Spleen (tissue), 11 donors: ENCODE results near the gene USP33. TPM values are rescaled to one million over a fixed set of nuclear protein-coding genes. Genes with fewer than 3 reads are reported as not detected.
A peak's percentile ranks its signal among the peaks of the same experiment; 100 is the strongest.

ENCODE experiments used
- DNase-seq: peaks from one replicate; pipeline ENCODE4 v3.0.0-alpha.2; 2020
- H3K27ac ChIP-seq, 8 donors: fragments of 200-600 bp; sonication (generic) in 7 of 8; 1 replicate in 4 of 8; 2 replicates in 4 of 8; pipeline versions ENCODE4 v1.5.0 to v1.8.0; 2016 to 2021; ENCODE audit warnings: inconsistent platforms in 4 of 8, mild to moderate bottlenecking in 4 of 8, moderate library complexity in 1 of 8
- H3K27me3 ChIP-seq, 7 donors: fragments of 200-600 bp; sonication (generic) in 6 of 7; replicated peaks in 1 of 7; 1 replicate in 4 of 7; 2 replicates in 3 of 7; pipeline versions ENCODE4 v1.5.0 to v1.8.0; 2016 to 2021; ENCODE audit warnings: inconsistent platforms in 3 of 7, mild to moderate bottlenecking in 1 of 7
- H3K36me3 ChIP-seq, 6 donors: fragments of 200-600 bp; sonication (generic) in 5 of 6; 1 replicate in 4 of 6; 2 replicates in 2 of 6; pipeline versions ENCODE4 v1.5.0 to v1.8.0; 2016 to 2021; ENCODE audit warnings: inconsistent platforms in 2 of 6
- H3K4me1 ChIP-seq, 6 donors: fragments of 200-600 bp; sonication (generic) in 5 of 6; 1 replicate in 3 of 6; 2 replicates in 3 of 6; pipeline versions ENCODE4 v1.5.0 to v1.8.0; 2016 to 2021; ENCODE audit warnings: inconsistent platforms in 3 of 6
- H3K4me3 ChIP-seq, 8 donors: fragments of 200-600 bp; sonication (generic) in 7 of 8; 1 replicate in 4 of 8; 2 replicates in 4 of 8; pipeline versions ENCODE4 v1.5.0 to v1.8.0; 2016 to 2021; ENCODE audit warnings: inconsistent platforms in 4 of 8, mild to moderate bottlenecking in 4 of 8, moderate library complexity in 2 of 8
- H3K9me3 ChIP-seq, 8 donors: fragments of 200-600 bp; sonication (generic) in 7 of 8; 1 replicate in 4 of 8; 2 replicates in 4 of 8; pipeline versions ENCODE4 v1.5.0 to v1.8.0; 2016 to 2021; ENCODE audit warnings: inconsistent platforms in 4 of 8
- POLR2A ChIP-seq, 3 donors: fragments of 450-650 bp; IDR thresholded peaks; one replicate each; pipeline ENCODE4 v1.5.1; 2017; ENCODE audit warnings: antibody characterized with exemption in 3 of 3, mild to moderate bottlenecking in 1 of 3
- POLR2AphosphoS5 ChIP-seq, 3 donors: sonication (generic); formaldehyde crosslinking; IDR thresholded peaks; one replicate each; pipeline ENCODE4 v1.5.1; 2017; ENCODE audit warnings: antibody characterized with exemption in 3 of 3
- WGBS, 5 donors: extraction: QIAGEN DNeasy Blood & Tissue Kit in 3 of 5; methylation state at CpG; one replicate each; pipeline versions ENCODE4 v1.1.5 to v1.1.7; 2013 to 2018; 5-methylcytosine and 5-hydroxymethylcytosine counted together
- intact Hi-C: fragments of 100-400 bp; cut with DNase I; formaldehyde crosslinking; loops from one replicate; pipeline ENCODE4 v1.15.0; 2023; ENCODE audit warnings: low total_unique reads
- polyA plus RNA-seq, 3 donors: library from polyadenylated mRNA; stranded (reverse); fragments of 200-250 nt; gene quantifications; one replicate each; pipeline ENCODE4 v1.2.1, GENCODE V29; 2013
- total RNA-seq, 7 donors: library from RNA; depleted of rRNA in 3 of 7; stranded (reverse); fragments of >200 nt in 3 of 7; fragmentation: NEBNext Ultra II Directional in 4 of 7; extraction: Animal tissue kit (Norgen Biotek cat#: 25700) in 4 of 7; gene quantifications; one replicate each; pipeline versions ENCODE4 v1.1.0 to v1.2.1, GENCODE V29; 2016 to 2021
- TF ChIP-seq, protein P1 (sequence below), 11 experiments: fragments of 200-600 bp in 7 of 11; fragments of 450-650 bp in 4 of 11; sonication (generic) in 4 of 11; IDR thresholded peaks in 8 of 11; conservative IDR thresholded peaks in 3 of 11; 1 replicate in 7 of 11; 2 replicates in 4 of 11; pipeline versions ENCODE4 v1.4.0 to v1.8.0; 2016 to 2021; ENCODE audit warnings: antibody characterized with exemption in 11 of 11, inconsistent platforms in 4 of 11, mild to moderate bottlenecking in 1 of 11
- donor health status: healthy with polysubstance abuse.
- donor health status: DM: no; HTN: no; CAD: no; lungs with moderate emphysema.
- donor health status: DM: no; HTN: no; CAD: no.
- donor health status: Bipolar disorder and iron deficiency.
- donor health status: healthy.
- donor health status: DM: no; HTN: no; CAD: no.
- donor health status: DM: yes; HTN: yes; CAD: no.

USP33 gene
- total and polyA plus RNA-seq, 10 donors = 20.3 to 105 (median 73.5) TPM

DNA sequence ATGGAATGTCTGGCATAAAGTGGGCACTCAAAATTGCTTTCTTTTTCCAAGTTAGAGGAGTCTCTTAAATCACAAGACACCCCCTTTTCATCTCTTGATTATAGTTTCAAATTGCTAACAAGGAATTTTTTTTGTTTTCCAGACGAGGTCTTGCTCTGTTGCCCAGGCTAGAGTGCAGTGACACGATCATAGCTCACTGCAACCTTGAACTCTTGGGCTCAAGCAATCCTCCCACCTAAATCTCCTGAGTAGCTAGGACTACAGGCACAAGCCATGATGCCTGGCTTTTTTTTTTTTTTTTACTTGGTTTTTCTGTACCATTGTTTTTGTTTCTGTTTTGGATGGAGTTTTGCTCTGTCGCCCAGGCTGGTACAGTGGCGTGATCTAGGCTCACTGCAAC lies 98.0 kb downstream of the USP33 start:
- intact Hi-C loops = no loop called here
- TF ChIP-seq POLR2A (IDR thresholded peaks at IDR 0.05) (no peak), POLR2AphosphoS5 (IDR thresholded peaks at IDR 0.05) (no peak)
- TF ChIP-seq, protein P1, sequence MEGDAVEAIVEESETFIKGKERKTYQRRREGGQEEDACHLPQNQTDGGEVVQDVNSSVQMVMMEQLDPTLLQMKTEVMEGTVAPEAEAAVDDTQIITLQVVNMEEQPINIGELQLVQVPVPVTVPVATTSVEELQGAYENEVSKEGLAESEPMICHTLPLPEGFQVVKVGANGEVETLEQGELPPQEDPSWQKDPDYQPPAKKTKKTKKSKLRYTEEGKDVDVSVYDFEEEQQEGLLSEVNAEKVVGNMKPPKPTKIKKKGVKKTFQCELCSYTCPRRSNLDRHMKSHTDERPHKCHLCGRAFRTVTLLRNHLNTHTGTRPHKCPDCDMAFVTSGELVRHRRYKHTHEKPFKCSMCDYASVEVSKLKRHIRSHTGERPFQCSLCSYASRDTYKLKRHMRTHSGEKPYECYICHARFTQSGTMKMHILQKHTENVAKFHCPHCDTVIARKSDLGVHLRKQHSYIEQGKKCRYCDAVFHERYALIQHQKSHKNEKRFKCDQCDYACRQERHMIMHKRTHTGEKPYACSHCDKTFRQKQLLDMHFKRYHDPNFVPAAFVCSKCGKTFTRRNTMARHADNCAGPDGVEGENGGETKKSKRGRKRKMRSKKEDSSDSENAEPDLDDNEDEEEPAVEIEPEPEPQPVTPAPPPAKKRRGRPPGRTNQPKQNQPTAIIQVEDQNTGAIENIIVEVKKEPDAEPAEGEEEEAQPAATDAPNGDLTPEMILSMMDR (IDR thresholded peaks at IDR 0.05 in 8 of 11, conservative IDR thresholded peaks at IDR 0.05 in 3 of 11) = no peak
- H3K4me3 ChIP-seq = no peak overlapping the region
- no peak for DNase-seq
- H3K27ac ChIP-seq = no peak overlapping the region
- H3K36me3 ChIP-seq = peaks cover 0 to 4% (median 0%) of the 10 kb centered on the region in 6 donors
- peaks cover 0 to 35% (median 13%) of the 10 kb centered on the region in 6 donors for H3K4me1 ChIP-seq
- H3K27me3 ChIP-seq = no peaks in the 10 kb centered on the region
- WGBS, 5 donors = 74 to 84% (median 82%) methylated on average over 4 of the region's 4 CpGs
- no peaks in the 10 kb centered on the region for H3K9me3 ChIP-seq

DNA sequence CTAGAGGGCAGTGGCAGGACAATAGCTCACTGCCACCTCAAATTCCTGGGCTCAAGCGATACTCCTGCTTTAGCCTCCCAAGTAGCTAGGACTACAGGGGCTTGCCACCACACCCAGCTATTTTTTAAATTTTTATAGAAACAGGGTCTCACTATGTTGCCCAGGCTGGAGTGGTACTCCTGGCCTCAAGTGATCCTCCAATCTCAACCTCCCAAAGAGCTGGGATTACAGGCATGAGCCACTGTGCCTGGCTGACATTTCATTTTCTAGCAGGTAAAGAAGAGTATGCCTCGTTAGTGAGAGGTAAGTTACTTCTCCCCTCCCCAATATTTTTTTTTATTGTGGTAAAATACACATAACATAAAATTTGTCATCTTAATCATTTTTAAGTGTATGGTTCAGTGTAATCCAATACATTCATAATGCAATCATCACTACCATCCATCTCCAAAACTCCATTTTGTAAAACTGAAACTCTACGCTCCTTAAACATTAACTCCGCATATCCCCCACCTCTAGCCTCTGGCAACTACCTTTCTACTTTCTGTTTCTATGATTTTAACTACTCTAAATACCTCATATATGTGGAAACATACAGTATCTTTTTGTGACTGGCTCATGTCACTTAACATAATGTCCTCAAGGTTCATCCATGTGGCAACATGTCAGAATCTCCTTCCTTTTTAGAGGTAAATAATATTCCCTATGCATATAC lies 99.6 kb downstream of the USP33 start:
- H3K27ac ChIP-seq = no peak overlapping the region

DNA sequence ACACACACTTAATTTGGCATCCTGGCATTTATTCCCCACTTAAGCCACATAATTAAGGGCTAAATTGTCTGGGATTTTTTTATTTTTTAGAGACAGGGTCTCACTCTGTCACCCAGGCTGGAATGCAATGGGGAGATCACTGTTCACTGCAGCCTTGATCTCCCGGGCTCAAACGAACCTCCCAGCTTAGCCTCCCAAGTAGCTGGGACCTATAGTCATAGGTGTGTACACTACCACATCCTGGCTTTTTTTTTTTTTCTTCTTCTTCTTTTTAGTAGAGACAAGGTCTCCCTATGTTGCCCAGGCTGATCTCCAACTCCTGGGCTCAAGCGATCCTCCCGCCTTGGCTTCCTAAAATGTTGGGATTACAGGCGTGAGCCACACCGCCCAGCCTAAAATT lies 101.4 kb downstream of the USP33 start:
- no peak overlapping the region for H3K27ac ChIP-seq
- H3K27me3 ChIP-seq = no peaks in the 10 kb centered on the region
- no peak for TF ChIP-seq POLR2AphosphoS5 (IDR thresholded peaks at IDR 0.05)
- TF ChIP-seq POLR2A (IDR thresholded peaks at IDR 0.05) = no peak
- TF ChIP-seq, protein P1 (IDR thresholded peaks at IDR 0.05 in 8 of 11, conservative IDR thresholded peaks at IDR 0.05 in 3 of 11) = no peak
- no peak overlapping the region for H3K4me3 ChIP-seq
- H3K36me3 ChIP-seq = peaks cover 0 to 5% (median 1%) of the 10 kb centered on the region in 6 donors
- H3K9me3 ChIP-seq = no peaks in the 10 kb centered on the region
- H3K4me1 ChIP-seq = peaks cover 0 to 13% (median 5%) of the 10 kb centered on the region in 6 donors
- no peak for DNase-seq
- 93 to 98% (median 97%) methylated on average over 6 of the region's 6 CpGs for WGBS, 5 donors
- intact Hi-C loops = no loop called here

More for the DNA sequence above, 99.6 kb downstream of the USP33 start:
- Histone ChIP-seq H3K4me1 (peaks cover 0 to 20% (median 7%) of the 10 kb centered on the region in 6 donors), H3K4me3 (no peak overlapping the region), H3K9me3 (no peaks in the 10 kb centered on the region), H3K27me3 (no peaks in the 10 kb centered on the region), H3K36me3 (peaks cover 0 to 4% (median 0%) of the 10 kb centered on the region in 6 donors)
- 69 to 96% (median 94%) methylated on average over 4 of the region's 4 CpGs for WGBS, 5 donors
- intact Hi-C loops = no loop called here
- TF ChIP-seq POLR2A (IDR thresholded peaks at IDR 0.05) (no peak), POLR2AphosphoS5 (IDR thresholded peaks at IDR 0.05) (no peak)
- TF ChIP-seq, protein P1 (IDR thresholded peaks at IDR 0.05 in 8 of 11, conservative IDR thresholded peaks at IDR 0.05 in 3 of 11) = no peak
- DNase-seq = no peak

DNA sequence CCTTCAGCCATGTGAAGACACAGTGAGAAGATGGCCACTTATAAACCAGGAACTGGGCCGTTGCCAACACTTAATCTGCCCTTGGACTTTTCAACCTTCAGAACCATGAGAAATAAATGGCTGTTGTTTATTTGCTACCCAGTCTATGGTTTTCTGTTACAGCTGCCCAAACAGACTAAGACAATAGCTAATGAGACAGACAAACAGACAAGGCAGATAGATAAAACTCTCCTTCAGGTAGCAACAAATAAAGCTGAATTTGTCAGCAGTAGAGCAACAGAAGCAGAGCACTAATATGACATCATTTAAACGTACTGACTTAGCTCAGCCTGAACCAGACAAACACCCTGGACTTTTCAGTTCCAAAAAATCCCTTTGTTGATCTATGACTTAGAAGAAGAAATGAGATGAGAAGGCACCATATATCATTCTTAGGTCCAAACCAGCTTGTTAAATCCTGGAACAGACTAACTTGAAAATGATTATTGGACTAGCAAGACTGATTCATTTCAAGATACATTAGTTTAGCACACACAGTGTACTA lies 104.1 kb downstream of the USP33 start:
- intact Hi-C loops = no loop called here
- Histone ChIP-seq H3K4me1 (peaks cover 0 to 11% (median 6%) of the 10 kb centered on the region in 6 donors), H3K9me3 (peaks cover 0 to 15% (median 9%) of the 10 kb centered on the region in 8 donors), H3K4me3 (no peak overlapping the region), H3K27ac (peak overlapping the region in 1 of 8 donors; percentile 24), H3K36me3 (peaks cover 0 to 20% (median 5%) of the 10 kb centered on the region in 6 donors), H3K27me3 (no peaks in the 10 kb centered on the region)
- no peak for DNase-seq
- whole genome bisulfite sequencing, 5 donors = 55 to 73% (median 60%) methylated on average over 2 of the region's 2 CpGs
- TF ChIP-seq POLR2A (IDR thresholded peaks at IDR 0.05) (no peak), POLR2AphosphoS5 (IDR thresholded peaks at IDR 0.05) (no peak)
- TF ChIP-seq, protein P1 (IDR thresholded peaks at IDR 0.05 in 8 of 11, conservative IDR thresholded peaks at IDR 0.05 in 3 of 11) = no peak
